NCI-H748 (cell line): ENCODE results near the gene TAAR6.
"Not testable (repeated sequence)": the region's sequence is repeated elsewhere in the genome, so short reads cannot be mapped to it uniquely, and the experiment has no call there.

Experiments
- DNase-seq: peaks from one replicate; lab custom pipeline; 2025; ENCODE audit not compliant: unreplicated experiment; lab: John Stamatoyannopoulos, UW

The TAAR6 gene, protein sequence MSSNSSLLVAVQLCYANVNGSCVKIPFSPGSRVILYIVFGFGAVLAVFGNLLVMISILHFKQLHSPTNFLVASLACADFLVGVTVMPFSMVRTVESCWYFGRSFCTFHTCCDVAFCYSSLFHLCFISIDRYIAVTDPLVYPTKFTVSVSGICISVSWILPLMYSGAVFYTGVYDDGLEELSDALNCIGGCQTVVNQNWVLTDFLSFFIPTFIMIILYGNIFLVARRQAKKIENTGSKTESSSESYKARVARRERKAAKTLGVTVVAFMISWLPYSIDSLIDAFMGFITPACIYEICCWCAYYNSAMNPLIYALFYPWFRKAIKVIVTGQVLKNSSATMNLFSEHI

DNA sequence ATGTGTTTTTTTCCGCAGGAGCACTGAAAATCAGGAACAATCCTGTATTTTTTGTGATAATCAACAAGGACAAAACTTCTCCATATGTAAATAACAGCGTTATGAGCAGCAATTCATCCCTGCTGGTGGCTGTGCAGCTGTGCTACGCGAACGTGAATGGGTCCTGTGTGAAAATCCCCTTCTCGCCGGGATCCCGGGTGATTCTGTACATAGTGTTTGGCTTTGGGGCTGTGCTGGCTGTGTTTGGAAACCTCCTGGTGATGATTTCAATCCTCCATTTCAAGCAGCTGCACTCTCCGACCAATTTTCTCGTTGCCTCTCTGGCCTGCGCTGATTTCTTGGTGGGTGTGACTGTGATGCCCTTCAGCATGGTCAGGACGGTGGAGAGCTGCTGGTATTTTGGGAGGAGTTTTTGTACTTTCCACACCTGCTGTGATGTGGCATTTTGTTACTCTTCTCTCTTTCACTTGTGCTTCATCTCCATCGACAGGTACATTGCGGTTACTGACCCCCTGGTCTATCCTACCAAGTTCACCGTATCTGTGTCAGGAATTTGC is at the start of gene TAAR6:
Gene TAAR6 (plus strand): TSS at position 102 of the 557 bp plus-strand sequence. CDS start 0 bp downstream, at position 102.
- no peak for DNase-seq

DNA sequence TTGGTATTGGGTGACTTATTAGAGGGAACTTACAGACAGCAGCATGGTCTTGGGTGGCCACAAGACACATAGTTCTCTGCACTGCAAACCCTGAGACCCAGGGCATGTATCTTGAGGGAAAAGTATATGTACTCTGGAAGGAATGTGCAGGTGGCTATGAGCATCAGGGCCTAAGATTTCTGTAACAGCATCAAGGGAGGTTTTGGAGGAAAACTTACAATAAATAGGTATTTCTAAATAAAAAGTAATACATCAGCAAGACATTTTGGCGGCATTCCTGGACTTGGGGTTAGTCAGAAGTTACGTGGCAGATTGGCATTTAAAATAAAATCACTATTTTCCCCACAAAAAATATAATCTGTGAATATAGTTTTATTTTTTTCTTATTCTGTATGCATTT is 49.2 kb upstream of the TAAR6 start:
- no peak for DNase-seq

DNA sequence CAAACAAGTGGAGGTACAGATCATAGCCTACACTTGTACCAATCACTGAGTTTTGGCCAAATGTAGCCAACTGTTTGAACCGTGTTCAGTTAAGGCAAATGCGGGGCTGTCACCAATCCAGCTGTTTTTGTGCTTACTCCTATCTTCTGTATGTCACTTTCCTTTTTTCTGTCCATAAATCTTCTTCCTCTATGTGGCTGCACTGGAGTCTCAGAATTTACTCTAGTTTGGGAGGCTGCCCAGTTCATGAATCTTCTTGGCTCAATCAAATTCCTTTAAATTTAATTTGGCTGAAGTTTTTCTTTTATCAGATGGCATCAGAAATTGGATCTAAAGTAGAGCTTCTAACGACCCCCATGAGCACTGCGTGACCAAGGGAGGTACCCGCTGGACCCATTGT is 45.5 kb upstream of the TAAR6 start:
- DNase-seq, result no peak

DNA sequence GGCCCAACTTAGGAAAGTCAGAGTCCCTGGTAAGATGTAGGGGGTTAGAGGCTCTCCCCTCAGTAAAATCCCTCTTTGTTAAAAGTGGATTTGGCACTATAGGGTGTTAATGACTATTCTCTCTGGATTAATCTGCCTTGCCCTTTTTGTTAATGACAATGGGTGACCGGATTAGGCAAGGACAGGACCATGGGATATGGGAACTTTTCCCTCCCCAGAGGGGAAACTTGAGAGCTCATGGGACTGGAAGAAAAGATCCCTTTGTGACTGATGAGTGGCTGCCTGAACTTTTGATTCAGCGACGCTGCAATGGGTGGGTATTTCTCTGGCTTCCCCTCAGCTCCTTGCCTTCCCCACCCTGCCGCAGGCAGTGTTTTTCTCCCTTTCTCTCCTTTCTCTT is 44.3 kb upstream of the TAAR6 start:
- no peak for DNase-seq

DNA sequence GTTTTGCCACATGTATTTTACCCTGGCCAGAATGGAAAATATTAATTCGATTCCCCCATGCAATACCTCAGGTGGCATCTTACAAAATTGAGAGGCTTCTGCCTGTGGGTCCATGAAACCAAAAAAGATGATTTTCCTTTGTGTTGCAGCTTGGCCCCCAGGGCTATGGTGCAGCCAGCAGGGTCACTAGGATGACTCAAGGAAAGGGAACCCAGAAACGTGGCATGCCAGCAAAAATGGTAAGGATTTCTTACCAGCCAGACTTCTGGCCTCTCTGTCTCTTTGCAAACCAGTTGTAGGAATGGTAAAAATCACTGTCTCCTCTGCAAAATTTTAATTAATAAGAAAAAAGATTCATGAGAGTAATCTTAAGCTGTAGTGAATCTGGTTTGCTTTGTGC is 43.7 kb upstream of the TAAR6 start:
- DNase-seq, result no peak

DNA sequence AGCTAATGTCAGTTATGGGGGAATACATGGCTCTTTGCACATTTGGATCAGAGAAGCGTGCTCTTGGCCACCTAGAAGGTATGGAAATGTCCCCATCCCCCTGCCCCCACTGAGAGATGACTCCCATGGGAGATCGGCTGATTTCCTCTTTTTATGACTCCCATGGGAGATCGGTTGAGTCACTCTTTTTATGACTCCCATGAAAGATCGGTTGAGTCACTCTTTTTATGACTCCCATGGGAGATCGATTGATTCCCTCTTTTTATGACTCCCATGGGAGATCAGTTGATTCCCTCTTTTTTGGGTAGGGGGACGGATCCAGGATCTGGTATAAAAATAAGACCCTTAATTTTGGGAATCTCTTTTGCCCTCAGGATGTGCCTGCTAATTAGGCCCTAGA is 42.3 kb upstream of the TAAR6 start:
- DNase-seq, result no peak

DNA sequence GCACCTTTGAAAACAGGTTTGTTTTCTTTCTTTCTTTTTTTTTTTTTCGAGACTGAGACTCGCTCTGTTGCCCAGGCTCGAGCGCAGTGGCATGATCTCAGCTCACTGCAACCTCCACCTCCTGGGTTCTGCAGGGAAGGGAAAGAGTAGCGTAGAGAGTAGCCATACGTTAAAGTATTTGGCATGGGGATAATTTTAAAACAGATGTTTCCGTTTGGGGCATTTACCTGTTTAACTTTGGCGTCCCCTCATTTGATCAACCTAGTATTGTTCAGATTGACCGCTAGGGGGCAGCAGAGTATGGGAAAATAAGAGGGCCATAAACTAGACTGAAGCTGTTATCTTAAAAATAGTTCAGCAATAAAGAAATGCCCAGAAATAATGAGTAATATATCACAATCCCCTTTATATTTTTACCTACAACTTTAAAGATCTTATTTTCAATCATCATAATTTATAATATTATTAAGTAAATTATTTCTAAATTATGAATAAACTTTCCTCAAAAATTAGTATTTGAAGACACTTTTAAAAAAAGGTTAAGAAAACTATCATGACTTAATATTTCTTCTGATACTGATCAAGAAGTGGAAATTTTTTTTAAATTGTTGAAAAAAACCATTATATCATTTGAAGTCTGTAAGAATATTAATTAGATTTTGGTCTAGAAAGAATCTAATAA is 39.7 kb upstream of the TAAR6 start:
- DNase-seq, result peak; percentile 61

DNA sequence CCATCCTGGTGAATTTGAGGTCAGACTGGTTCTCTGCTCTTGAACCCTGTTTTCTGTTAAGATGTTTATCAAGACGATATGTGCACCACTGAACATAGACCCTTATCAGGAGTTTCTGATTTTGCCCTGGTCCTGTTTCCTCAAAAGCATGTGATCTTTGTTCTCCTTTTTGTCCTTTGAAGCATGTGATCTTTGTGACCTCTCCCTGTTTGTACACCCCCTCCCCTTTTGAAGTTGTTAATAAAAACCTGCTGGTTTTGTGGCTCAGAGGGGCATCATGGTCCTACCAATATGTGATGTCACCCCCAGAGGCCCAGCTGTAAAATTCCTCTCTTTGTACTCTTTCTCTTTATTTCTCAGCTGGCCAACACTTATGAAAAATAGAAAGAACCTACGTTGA is 35.6 kb upstream of the TAAR6 start:
- DNase-seq, result not testable (repeated sequence)

DNA sequence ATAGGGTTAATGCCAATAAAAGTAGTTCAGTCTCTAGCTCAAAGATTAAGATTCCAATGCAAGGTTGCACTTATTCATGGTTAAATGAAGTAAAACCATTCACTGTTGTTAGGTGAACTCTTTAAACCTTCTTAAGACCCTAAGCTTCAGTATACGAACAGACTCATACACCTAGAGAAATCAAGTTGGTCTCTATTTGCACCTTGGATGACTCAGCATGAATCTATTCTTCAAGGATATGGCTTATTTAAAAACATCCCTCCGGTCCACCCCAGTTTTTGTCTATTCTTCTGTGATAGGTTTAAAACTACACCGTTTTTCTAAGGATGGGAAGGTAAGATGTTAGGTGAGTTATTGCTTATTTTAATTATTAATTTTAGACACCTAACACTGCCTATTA is 33.0 kb upstream of the TAAR6 start:
- DNase-seq, result no peak

DNA sequence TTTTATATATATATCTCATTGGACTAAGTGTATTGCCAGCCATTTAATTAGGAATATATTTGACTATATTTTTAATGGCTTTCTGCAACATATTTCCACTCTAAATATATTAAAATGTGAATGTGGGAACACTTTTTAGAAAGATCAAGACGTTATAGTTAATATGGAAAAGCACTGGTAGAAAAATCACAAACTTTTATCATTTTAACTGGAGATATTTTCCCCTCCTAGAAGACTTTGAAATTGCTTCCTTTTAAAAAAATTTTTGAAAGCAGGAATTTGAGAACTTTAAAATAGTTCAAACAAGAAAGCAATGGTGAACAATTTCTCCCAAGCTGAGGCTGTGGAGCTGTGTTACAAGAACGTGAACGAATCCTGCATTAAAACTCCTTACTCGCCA is 32.1 kb upstream of the TAAR6 start, which contains the start of gene TAAR9:
Gene TAAR9 (plus strand): TSS at position 301 of the 400 bp plus-strand sequence. CDS start 13 bp downstream, at position 314.
- no peak for DNase-seq

DNA sequence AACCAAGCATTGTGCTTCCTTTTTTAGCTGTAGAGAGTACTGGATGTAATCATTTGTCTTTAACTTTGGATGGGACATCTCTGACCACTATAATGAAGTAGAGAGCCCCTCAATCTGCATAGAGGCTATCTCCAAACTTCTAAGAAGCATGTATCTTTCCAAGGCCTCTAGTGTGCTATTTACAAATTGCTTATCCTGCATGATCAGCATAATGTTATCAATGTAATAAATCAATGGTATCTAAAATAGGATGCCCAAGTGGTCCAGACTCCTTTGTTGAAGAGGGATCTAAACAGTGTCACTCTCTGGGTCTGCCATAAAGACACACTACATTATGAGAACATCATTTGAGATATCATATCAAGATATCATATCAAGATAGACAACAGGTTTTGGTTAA is 25.3 kb upstream of the TAAR6 start:
- no peak for DNase-seq

DNA sequence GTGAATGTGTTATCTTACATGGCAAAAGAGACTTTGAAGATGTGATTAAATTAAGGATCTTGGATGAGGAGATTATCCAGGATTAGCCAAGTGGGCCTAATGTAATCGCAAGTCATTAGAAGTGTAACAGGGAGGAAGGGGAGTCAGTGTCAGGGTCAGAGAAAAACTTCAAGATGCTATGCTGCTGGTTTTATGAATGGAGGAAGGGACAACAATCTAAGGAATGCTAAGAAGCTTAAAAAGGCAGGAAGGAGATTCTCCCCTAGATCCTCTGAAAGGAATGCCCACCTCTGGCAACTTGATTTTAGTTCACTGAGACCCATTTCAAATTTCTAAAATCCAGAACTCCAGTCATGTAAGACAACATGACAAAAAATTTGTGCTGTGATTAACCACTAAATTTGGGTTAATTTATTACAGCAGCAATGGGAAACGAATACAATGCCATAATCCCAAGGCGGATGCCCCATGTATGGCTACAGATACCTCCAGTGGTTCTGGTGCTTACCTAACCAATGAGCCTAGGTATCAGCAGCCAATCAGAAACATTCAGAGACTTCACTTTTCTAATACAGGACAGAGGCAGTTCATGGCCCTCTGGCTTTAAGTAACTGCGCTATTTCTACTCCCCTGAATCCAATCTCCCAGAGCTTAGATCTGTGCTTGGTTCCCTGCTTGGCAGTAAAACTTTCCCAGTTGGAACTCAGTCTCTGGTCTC is 21.2 kb upstream of the TAAR6 start:
- no peak for DNase-seq

DNA sequence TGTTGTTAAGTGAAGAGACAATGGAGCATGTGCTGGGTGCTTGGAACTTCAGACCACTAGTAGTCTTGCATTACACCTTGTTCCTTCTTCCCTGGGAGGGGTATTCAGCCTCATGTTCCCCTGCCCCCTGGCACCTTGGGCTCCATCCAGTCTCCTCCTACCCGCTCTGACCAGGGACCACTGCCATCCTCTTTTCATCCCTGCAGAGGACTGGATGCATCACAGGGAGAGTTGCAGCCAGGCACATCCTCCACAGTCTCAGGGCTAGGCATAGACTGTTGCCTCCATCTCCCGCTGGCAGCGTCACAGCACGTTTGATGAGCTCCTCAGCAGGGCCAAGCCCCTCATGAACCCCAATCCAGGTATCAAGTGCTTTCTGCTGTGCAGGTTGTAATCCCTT is 18.9 kb upstream of the TAAR6 start:
- no peak for DNase-seq

DNA sequence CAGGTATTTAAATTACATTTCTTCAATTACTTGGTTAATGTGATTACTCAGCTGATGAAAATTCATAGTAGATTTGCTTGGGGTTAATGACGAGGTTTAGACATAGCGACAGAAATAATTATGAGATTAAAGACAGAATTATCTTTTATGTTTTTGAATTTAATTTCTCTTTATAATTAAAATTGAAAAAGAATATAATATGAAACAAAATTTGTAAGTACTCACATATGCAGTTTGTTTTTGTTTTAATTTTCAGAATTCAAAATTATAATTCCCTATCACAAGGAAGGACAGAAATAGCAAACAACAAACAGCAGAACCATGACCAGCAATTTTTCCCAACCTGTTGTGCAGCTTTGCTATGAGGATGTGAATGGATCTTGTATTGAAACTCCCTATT is 17.8 kb upstream of the TAAR6 start, which contains the start of gene TAAR8:
Gene TAAR8 (plus strand): TSS at position 301 of the 400 bp plus-strand sequence. CDS start 21 bp downstream, at position 322.
- DNase-seq, result no peak

DNA sequence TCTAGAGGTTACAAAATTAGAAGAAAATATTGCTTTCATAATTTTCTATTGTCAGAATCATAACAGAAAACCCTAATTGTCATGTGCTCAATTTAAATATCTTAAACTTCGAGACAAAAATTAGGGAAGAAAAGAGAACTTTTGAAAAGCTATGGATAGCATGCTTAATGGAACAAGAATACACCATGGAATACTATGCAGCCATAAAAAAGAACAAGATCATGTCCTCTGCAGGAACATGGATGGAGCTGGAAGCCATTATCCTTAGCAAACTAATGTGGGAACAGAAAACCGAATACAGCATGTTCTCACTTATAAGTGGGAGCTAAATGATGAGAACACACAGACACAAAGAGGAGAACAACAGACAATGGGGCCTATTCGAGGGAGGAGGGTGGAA is 10.0 kb upstream of the TAAR6 start:
- not testable (repeated sequence) for DNase-seq

DNA sequence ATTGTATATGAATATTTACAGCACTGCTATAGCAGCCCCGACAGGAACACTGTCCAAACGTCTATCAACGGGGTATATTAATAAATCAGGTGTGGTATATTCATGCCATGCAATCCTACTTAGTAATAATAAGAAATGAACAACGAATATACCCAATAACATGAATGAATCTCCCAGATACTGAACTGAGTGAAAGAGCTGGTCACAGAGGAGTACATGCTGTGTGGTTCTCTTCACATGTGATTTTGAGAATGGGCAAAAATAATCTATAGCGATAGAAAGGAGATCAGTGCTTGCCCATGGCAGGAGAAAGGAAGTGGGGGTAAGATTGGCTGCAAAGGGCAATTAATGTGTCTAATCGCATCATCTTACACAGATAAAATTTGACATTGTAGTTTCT is 3.7 kb upstream of the TAAR6 start:
- DNase-seq, result no peak

DNA sequence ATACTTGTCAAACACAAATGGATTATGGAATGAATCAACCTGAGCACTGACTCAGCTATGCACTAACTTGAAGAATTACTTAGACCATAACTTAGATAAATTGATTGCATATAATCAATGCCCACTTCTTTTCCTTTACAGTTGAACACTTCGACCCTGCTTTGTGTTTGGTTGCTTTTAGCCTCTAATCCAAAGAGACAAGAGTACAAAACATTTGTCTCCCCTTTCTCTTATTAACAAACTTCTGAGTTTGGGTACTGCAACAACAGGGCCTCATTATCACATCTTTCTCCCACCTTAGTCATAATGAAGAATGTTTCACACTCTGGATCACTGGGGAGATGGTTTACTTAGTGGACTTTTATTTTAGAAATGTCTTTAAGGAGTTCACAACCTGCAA is 2.6 kb upstream of the TAAR6 start:
- DNase-seq, result no peak

DNA sequence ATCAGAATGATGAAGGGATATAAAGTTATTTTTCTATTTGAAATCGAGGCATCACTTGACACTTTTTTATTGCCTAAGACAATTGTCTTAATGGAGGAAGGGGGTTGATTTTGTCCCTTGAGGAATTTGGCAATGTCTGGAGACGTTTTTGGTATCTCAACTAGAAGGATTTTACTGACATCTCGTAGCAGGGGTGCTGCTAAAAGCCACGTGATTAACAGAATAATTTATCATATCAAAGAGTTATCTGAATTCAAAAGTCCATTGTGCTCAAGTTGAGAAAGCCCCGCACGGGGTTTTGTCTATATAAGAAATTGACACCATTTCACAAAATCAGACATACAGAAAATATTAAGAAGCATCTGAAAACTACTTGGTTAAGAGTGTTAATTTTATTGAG is 1.5 kb upstream of the TAAR6 start:
- no peak for DNase-seq

DNA sequence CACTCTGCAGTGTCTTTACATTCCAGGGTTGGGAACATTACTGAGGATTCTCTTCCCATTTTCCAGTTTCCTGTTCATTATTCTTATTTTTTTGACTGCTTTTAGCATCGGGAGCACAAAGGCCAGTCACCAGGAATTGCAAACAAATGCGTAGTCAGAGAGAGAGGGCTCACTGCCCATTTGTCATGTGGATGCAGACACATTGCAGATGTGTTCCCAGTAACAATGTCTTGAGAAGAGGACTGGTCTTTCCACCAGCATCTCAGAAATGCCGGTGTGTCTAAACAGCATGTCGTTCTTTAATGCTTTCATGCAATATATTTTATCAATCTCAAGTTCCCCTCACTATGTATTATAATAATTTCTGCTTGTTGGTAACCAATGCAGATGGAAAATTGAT is 952 bp upstream of the TAAR6 start:
- DNase-seq, result no peak

DNA sequence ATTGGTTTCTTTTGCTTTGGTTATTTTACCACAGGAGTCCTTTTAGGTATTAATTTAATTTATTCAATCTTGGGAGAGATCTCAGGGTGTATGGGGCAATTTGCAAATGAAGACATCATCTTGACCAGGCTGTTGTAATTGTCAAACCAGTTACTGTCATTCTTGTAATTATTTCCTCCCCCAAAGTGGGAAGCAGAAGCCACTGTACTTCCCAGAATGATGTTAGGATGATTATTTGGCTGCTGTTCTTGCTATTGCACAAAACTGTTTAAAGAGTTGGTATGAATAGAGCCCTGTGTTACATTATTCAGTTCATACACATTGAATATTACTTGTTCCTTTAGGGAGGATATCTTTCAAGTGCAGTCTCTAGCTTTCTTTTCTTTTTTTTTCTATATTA is 1.7 kb downstream of the TAAR6 start:
- DNase-seq, result no peak

DNA sequence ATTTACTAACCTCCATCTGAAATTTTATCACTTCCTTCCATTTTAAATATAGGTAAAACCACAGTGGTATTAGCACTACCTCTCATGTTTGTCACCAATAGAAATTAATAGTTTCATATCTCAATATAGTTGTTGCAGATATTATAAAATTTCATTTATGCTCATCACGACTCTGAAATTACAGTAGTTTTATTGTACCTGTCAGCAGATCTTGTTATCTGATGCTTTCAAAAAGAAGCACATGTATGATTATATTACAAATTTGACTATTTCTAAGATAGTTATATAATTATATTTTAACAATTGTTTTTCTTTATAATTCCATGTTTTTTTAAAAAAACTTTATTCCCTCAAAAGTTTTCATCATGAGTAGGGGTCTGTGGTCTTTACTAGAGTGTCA is 14.6 kb downstream of the TAAR6 start:
- no peak for DNase-seq

DNA sequence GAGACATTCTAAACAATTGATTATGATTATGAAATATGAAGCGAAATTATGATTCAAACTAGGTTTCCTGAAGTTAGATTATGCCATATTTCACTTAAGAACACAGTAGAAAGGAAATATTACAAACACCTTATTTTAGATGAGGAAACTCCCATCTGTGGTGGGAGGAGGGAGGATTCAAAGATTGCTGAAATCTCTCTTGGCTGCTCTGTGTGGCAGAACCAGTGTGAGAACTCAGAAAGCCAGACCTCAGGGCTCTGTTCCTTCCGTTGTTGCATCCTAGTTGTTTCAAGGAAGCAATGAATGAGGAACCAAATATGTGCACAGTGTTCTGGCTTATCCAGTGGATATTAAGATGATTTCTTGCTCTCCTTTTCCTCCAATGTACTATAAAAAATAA is 17.3 kb downstream of the TAAR6 start:
- no peak for DNase-seq
